Activated CD4-positive, alpha-beta T cell treated with anti-CD3 and anti-CD28 coated beads, Interleukin-2, Interleukin-6, amounts not matched to agents 100 ng/mL and 50 ng/mL, durations not matched to agents 16 hours and 8 hours (primary cell): ENCODE measurements around the gene ASCL1.

Source experiments
- DNase-seq: peaks from one replicate; pipeline ENCODE4 v3.0.0-alpha.2; 2020

ASCL1 gene

GRCh38 chr12:102953221-102953620 is 4.3 kb upstream of the ASCL1 start:
- no peak for DNase-seq

GRCh38 chr12:102954134-102954533 is 3.3 kb upstream of the ASCL1 start:
- DNase-seq = peak; percentile 73

- DNase-seq = no peak
Observed at GRCh38 chr12:102955926-102956737, 1.3 kb upstream of the ASCL1 start.

- DNase-seq = no peak
Observed at GRCh38 chr12:102956738-102957327, 641 bp upstream of the ASCL1 start.

- peak; percentile 47 for DNase-seq
Observed at GRCh38 chr12:102958073-102958829, 777 bp downstream of the ASCL1 start.

- DNase-seq = no peak
Observed at GRCh38 chr12:102958830-102959176, 1.3 kb downstream of the ASCL1 start.

- DNase-seq = no peak
Observed at GRCh38 chr12:102959391-102959790, 1.9 kb downstream of the ASCL1 start.

GRCh38 chr12:102960766-102961465 is 3.4 kb downstream of the ASCL1 start:
- no peak for DNase-seq

- no peak for DNase-seq
Observed at GRCh38 chr12:102961466-102961855, 4.0 kb downstream of the ASCL1 start.

- DNase-seq = no peak
Observed at GRCh38 chr12:102962532-102962931, 5.1 kb downstream of the ASCL1 start.

GRCh38 chr12:102962986-102963385 is 5.5 kb downstream of the ASCL1 start:
- no peak for DNase-seq

GRCh38 chr12:102963796-102964195 is 6.3 kb downstream of the ASCL1 start:
- no peak for DNase-seq

- peak; percentile 23 for DNase-seq
Observed at GRCh38 chr12:102964872-102965271, 7.4 kb downstream of the ASCL1 start.

- DNase-seq = no peak
Observed at GRCh38 chr12:102965281-102966155, 8.0 kb downstream of the ASCL1 start.

GRCh38 chr12:102966200-102966863 is 8.9 kb downstream of the ASCL1 start:
- no peak for DNase-seq

- DNase-seq = no peak
Observed at GRCh38 chr12:102970780-102971179, 13.3 kb downstream of the ASCL1 start.

- DNase-seq = no peak
Observed at GRCh38 chr12:102971227-102971626, 13.8 kb downstream of the ASCL1 start.

- no peak for DNase-seq
Observed at GRCh38 chr12:102973583-102973982, 16.1 kb downstream of the ASCL1 start.

GRCh38 chr12:102976609-102977280 is 19.3 kb downstream of the ASCL1 start:
- no peak for DNase-seq

- no peak for DNase-seq
Observed at GRCh38 chr12:102977945-102978706, 20.7 kb downstream of the ASCL1 start.
